NCI-H1436 (cell line): Measurements from ENCODE around the gene RIOX2.
"Not testable (repeated sequence)": the region's sequence is repeated elsewhere in the genome, so short reads cannot be mapped to it uniquely, and the experiment has no call there.

Experiments used
- DNase-seq: peaks from one replicate; lab custom pipeline; 2025; lab: John Stamatoyannopoulos, UW

Gene RIOX2

GRCh38 chr3:97911459-97911858 is 60.8 kb downstream of the RIOX2 start:
- DNase-seq, result no peak

- no peak for DNase-seq
Observed at GRCh38 chr3:97910931-97911351, 61.3 kb downstream of the RIOX2 start.

GRCh38 chr3:97910236-97910831 is 61.9 kb downstream of the RIOX2 start:
- DNase-seq, result not testable (repeated sequence)

- DNase-seq, result not testable (repeated sequence)
Observed at GRCh38 chr3:97909830-97910229, 62.4 kb downstream of the RIOX2 start.

GRCh38 chr3:97901313-97902248 is 70.7 kb downstream of the RIOX2 start:
- no peak for DNase-seq

GRCh38 chr3:97899331-97899730 is 72.9 kb downstream of the RIOX2 start:
- DNase-seq, result no peak

GRCh38 chr3:97896547-97896946 is 75.7 kb downstream of the RIOX2 start:
- no peak for DNase-seq

- no peak for DNase-seq
Observed at GRCh38 chr3:97896129-97896528, 76.1 kb downstream of the RIOX2 start.

- DNase-seq, result no peak
Observed at GRCh38 chr3:97895216-97895615, 77.0 kb downstream of the RIOX2 start.

GRCh38 chr3:97892852-97893251 is 79.4 kb downstream of the RIOX2 start:
- DNase-seq, result no peak
